NT2/D1 (cell line): ENCODE results near the gene ZSWIM5.
"Not testable (repeated sequence)": the region's sequence is repeated elsewhere in the genome, so short reads cannot be mapped to it uniquely, and the experiment has no call there.

Experiments used
- DNase-seq: peaks from one replicate; pipeline ENCODE4 v3.0.0-alpha.2; 2011; ENCODE audit warnings: low read depth, low spot score
- H3K27me3 ChIP-seq: 2 replicates; pipeline ENCODE4 v1.6.0; 2011; ENCODE audit warnings: mild to moderate bottlenecking; ENCODE audit not compliant: insufficient read length, insufficient read depth
- H3K36me3 ChIP-seq: 2 replicates; pipeline ENCODE4 v1.6.1; 2011; ENCODE audit warnings: mild to moderate bottlenecking, low read length, mixed read lengths; ENCODE audit not compliant: insufficient read depth, insufficient read length
- H3K4me1 ChIP-seq: 2 replicates; pipeline ENCODE4 v1.5.1; 2011; ENCODE audit not compliant: insufficient read depth, insufficient read length
- H3K4me3 ChIP-seq: 2 replicates; pipeline ENCODE4 v1.5.1; 2011; ENCODE audit warnings: low read depth; ENCODE audit not compliant: insufficient read length
- H3K9ac ChIP-seq: 2 replicates; pipeline ENCODE4 v1.6.0; 2011; ENCODE audit warnings: low read depth; ENCODE audit not compliant: insufficient read length
- H3K9me3 ChIP-seq: 2 replicates; pipeline ENCODE4 v1.5.1; 2011; ENCODE audit warnings: mild to moderate bottlenecking, low read length; ENCODE audit not compliant: insufficient read depth
- SUZ12 ChIP-seq: IDR thresholded peaks from 2 replicates; pipeline ENCODE4 v1.6.1; 2011; ENCODE audit not compliant: insufficient read length, insufficient read depth; ENCODE audit errors: extremely low read depth
- YY1 ChIP-seq: IDR thresholded peaks from 2 replicates; pipeline ENCODE4 v1.6.1; 2011; ENCODE audit not compliant: insufficient read length, insufficient read depth
- ZNF274 ChIP-seq: IDR thresholded peaks from 2 replicates; pipeline ENCODE4 v1.6.1; 2011; ENCODE audit warnings: mild to moderate bottlenecking, low read depth, low read length

ZSWIM5 gene

DNA sequence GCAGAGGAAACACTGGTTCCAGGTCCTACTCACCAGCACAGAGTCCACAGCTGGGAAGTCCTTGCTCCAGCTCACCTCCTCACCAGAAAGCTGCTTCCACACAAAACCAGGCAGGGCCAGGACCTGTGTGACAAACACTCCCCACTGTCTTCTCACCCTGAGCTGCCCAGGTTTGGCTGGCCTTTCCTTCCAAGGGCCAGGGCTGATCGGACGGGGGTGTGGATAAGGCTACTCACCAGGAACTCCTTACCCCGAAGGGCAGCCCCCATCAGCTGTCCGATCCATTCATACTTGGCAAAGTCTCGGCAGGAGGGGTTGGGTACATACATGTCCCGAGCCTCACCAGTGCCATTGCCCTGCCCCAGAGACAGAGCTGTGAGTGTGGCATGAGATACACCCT, 200.6 kb downstream of the ZSWIM5 start:
- Histone ChIP-seq H3K9ac (no peak overlapping the region), H3K36me3 (peaks cover 91% of the 10 kb centered on the region), H3K27me3 (peaks cover 11% of the 10 kb centered on the region), H3K4me1 (peaks cover 12% of the 10 kb centered on the region), H3K4me3 (no peak overlapping the region), H3K9me3 (no peaks in the 10 kb centered on the region)
- TF ChIP-seq SUZ12 (no peak), YY1 (no peak), ZNF274 (no peak)
- DNase-seq: no peak

DNA sequence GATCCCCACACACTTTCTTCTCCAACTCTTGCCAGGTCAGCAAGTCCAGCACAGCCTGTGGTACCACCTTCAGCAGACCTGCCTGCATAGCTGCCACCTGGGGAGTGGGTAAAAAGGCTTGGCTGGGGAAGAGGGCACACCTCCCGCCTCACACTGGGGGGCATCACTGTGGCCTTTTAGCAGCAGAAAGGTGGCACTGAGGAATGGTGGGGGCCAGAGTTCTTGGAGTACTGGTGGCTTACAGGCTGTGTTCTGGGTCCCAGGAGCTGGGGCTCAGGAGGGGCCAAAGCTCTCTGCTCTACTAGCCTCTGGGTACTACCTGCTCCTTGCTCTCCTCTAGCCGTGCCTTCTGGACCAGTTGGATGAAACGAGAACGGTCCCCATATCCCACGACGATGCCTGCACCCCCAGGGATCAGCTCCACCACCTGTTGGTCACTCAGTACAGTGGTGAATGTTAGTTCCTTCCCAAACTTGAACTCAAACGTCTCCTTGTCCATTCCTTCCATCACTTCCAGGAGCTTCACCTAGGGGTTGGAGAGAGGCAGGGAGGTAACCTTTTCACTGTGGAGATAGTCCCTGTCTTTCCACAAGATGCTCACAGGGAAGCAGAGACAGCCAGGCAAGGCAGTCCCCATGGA, 202.0 kb downstream of the ZSWIM5 start:
- H3K36me3 ChIP-seq: peaks cover 85% of the 10 kb centered on the region
- TF ChIP-seq ZNF274 (no peak), YY1 (no peak), SUZ12 (no peak)
- DNase-seq: no peak

DNA sequence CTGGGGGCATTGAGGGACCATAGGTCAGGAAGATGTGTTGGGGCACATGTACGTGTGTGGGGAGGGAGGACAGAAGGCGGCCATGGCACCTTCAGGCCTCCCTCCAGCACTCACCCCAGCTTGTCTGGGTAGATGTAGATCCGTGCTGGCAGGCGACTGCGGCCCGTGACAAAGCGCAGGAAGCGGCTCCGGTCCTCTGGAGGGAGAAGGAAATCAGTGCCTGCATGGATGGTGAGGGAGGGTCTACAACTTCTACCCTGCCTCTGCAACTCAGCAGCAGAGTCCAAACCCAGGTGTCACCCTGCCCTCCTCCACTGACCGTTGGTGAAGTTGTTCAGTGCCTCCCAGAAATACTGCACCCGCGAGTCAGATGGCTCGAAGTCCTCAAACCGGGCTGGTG, 202.7 kb downstream of the ZSWIM5 start:
- no peak for DNase-seq
- no peak overlapping the region for H3K4me3 ChIP-seq
- H3K9ac ChIP-seq: no peak overlapping the region
- H3K4me1 ChIP-seq: peaks cover 6% of the 10 kb centered on the region
- TF ChIP-seq ZNF274 (no peak), YY1 (no peak), SUZ12 (no peak)
- no peaks in the 10 kb centered on the region for H3K27me3 ChIP-seq
- peaks cover 78% of the 10 kb centered on the region for H3K36me3 ChIP-seq
- no peaks in the 10 kb centered on the region for H3K9me3 ChIP-seq

More for the DNA sequence above, 202.0 kb downstream of the ZSWIM5 start:
- Histone ChIP-seq H3K27me3 (no peaks in the 10 kb centered on the region), H3K9ac (no peak overlapping the region), H3K4me1 (peaks cover 6% of the 10 kb centered on the region), H3K9me3 (no peaks in the 10 kb centered on the region), H3K4me3 (no peak overlapping the region)

DNA sequence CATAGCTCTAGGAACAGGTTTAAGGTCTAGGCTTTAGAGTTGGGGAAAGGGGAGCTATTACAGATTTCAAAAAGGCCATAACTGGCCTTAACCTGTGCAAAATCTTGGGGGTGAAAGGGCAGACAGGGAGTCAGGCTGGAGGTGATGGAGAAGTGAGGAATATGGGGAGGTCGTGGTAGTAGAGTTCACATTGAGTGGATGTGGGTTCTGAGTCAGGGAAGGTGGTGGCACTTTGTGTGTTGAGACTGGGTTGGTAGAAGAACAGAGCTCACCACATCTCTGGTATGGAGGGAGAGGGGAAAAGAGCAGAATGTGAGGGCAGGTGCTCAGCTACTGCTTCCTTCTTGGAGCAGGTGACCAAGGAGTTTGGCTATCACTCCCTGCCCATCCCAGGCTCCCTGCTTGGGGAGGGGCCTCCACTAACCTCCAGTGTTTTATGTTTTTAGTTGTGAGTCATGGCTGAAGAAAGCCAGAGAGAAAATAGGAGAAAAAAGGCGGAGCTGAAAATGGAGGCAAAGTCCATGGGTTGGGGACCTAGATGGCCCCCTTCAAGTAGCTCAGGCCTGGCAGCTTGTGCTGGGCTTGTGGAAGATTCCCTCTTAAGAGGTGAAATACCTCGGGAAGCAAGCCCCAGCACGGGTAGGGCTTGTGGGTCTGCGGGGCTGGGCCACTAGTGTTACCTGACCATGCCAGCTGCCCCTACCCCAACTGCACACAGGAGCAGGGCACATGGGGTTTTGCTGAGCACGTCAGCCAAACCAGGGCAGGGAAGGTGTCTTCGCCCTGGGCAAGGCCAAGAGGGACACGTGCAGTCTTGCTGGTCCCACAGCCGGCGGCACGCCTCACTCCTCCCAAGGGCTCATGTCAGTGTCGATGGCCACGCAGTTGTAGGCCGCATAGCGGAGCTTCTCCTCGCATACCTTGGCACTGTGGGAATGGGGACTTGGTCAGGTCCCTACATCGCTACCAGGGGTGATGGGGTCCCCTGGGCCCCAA, 203.5 kb downstream of the ZSWIM5 start:
- Histone ChIP-seq H3K4me3 (no peak overlapping the region), H3K9ac (no peak overlapping the region), H3K9me3 (no peaks in the 10 kb centered on the region), H3K36me3 (peaks cover 70% of the 10 kb centered on the region), H3K4me1 (peaks cover 6% of the 10 kb centered on the region), H3K27me3 (no peaks in the 10 kb centered on the region)
- TF ChIP-seq YY1 (no peak), ZNF274 (no peak), SUZ12 (no peak)
- DNase-seq: no peak

DNA sequence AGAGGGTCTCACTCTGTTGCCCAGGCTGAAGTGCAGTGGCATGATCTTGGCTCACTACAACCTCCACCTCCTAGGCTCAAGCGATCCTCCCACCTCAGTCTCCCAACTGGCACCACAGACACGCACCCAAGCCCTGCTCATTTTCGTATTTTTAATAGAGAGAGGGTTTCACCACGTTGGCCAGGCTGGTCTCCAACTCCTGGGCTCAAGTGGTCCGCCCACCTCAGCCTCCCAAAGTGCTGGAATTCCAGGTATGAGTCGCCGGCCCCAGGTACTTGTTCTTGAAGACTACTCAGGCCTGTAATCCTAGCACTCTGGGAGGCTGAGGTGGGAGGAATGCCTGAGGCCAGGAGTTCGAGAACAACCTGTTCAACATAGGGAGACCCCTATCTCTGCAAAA, 204.8 kb downstream of the ZSWIM5 start:
- H3K36me3 ChIP-seq: peaks cover 56% of the 10 kb centered on the region
- not testable (repeated sequence) for H3K4me1 ChIP-seq, H3K4me3 ChIP-seq, H3K9ac ChIP-seq, H3K27me3 ChIP-seq, H3K9me3 ChIP-seq, DNase-seq

DNA sequence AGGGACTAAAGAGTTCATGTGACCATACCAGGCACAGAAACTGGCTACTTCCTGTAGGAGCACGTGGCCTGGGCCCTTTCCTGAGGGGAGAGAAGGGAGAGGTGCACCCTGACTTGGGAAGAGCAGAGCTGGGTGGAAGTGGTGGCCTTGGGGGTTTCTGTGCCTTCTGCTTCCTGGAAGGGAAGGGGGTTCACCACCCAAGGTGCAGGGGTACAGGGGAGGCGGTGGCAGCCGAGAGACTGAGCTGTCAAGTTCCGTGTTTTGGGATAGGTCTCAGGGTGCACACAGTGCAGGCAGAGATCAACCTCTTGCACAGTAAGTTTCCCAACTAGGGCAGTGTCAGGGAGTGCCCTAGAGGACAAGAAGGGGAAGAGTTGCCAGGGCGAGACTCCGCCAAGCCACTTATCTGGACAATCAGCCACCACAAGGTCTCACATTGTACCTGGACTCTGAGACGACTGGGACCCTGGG, 205.4 kb downstream of the ZSWIM5 start:
- no peak overlapping the region for H3K9ac ChIP-seq
- peaks cover 51% of the 10 kb centered on the region for H3K36me3 ChIP-seq
- no peaks in the 10 kb centered on the region for H3K9me3 ChIP-seq
- H3K4me1 ChIP-seq: peaks cover 6% of the 10 kb centered on the region
- no peak overlapping the region for H3K4me3 ChIP-seq
- no peaks in the 10 kb centered on the region for H3K27me3 ChIP-seq
- DNase-seq: no peak
- no peak for TF ChIP-seq SUZ12
- no peak for TF ChIP-seq ZNF274
- TF ChIP-seq YY1: no peak

DNA sequence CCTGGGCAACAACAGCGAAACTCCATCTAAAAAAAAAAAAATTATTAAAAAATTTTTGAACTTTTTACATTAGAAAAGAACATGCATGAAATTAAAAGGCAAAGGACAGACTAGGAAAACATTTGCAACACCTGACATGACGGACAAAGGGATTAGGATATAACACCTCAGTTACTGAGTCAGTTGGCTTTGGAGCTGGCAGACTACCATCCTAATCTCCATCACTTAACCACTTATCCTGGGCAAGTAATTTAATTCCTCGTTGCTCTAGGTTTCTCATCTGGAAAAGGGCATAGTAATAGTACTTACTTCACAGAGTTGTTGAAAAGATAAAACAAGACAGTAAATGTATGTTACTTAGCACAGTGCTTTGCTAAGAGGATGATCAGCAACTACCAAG, 207.2 kb downstream of the ZSWIM5 start:
- peaks cover 33% of the 10 kb centered on the region for H3K36me3 ChIP-seq
- H3K9me3 ChIP-seq: no peaks in the 10 kb centered on the region
- TF ChIP-seq YY1 (no peak), ZNF274 (no peak), SUZ12 (no peak)
- no peak overlapping the region for H3K9ac ChIP-seq
- no peak for DNase-seq
- H3K27me3 ChIP-seq: no peaks in the 10 kb centered on the region
- peaks cover 6% of the 10 kb centered on the region for H3K4me1 ChIP-seq
- no peak overlapping the region for H3K4me3 ChIP-seq
